SW480 (cell line): ENCODE data around the gene VWA7.
"Not testable (repeated sequence)": the region's sequence is repeated elsewhere in the genome, so short reads cannot be mapped to it uniquely, and the experiment has no call there.

Experiments used
- DNase-seq: peaks from one replicate; pipeline ENCODE4 v3.0.0-alpha.2; 2016; ENCODE audit warnings: low spot score

VWA7 gene

GRCh38 chr6:31776989-31777666 lies at the start of gene VWA7:
Gene VWA7 (minus strand): TSS chr6:31777328. CDS start chr6:31776779, 549 bp downstream.
- peak; percentile 94 for DNase-seq

GRCh38 chr6:31826793-31827285 lies 49.7 kb upstream of the VWA7 start:
- DNase-seq: peak; percentile 44

GRCh38 chr6:31825553-31825952 lies 48.4 kb upstream of the VWA7 start:
- DNase-seq: no peak

- not testable (repeated sequence) for DNase-seq
Measured at GRCh38 chr6:31823592-31824196, 46.6 kb upstream of the VWA7 start.

- peak; percentile 77 for DNase-seq
Measured at GRCh38 chr6:31822036-31822821, 45.1 kb upstream of the VWA7 start.

- DNase-seq: peak; percentile 58
Measured at GRCh38 chr6:31821301-31822035, 44.3 kb upstream of the VWA7 start.

GRCh38 chr6:31820399-31820798 lies 43.3 kb upstream of the VWA7 start:
- DNase-seq: not testable (repeated sequence)

GRCh38 chr6:31819871-31820299 lies 42.8 kb upstream of the VWA7 start:
- DNase-seq: no peak

GRCh38 chr6:31817929-31818511 lies 40.9 kb upstream of the VWA7 start:
- not testable (repeated sequence) for DNase-seq

- DNase-seq: not testable (repeated sequence)
Measured at GRCh38 chr6:31817133-31817928, 40.2 kb upstream of the VWA7 start.

GRCh38 chr6:31815025-31815838 lies 38.1 kb upstream of the VWA7 start, which contains the start of the genes HSPA1A and HSPA1L:
Gene HSPA1A (plus strand): TSS chr6:31815543. CDS start chr6:31815757, 214 bp downstream.
Gene HSPA1L (minus strand): TSS chr6:31815283. CDS start chr6:31811972, 3,311 bp downstream.
- DNase-seq: peak; percentile 89

GRCh38 chr6:31814677-31815024 lies 37.5 kb upstream of the VWA7 start:
- peak; percentile 97 for DNase-seq

GRCh38 chr6:31813465-31813849 lies 36.3 kb upstream of the VWA7 start:
- DNase-seq: no peak

- DNase-seq: no peak
Measured at GRCh38 chr6:31811645-31812044, 34.5 kb upstream of the VWA7 start.

GRCh38 chr6:31808599-31808998 lies 31.5 kb upstream of the VWA7 start:
- DNase-seq: not testable (repeated sequence)

- peak; percentile 91 for DNase-seq
Measured at GRCh38 chr6:31806470-31807272, 29.5 kb upstream of the VWA7 start, which contains the start of gene LSM2. Gene LSM2 (minus strand): TSS chr6:31806966. CDS start chr6:31806757, 209 bp downstream.

GRCh38 chr6:31805939-31806469 lies 28.9 kb upstream of the VWA7 start:
- no peak for DNase-seq
